ENCODE results near the gene PRKG1.
A peak's percentile ranks its signal among the peaks of the same experiment; 100 is the strongest.

The PRKG1 gene

GRCh38 chr10:51368943-51369342 lies 294.7 kb downstream of the PRKG1 start:
- no peak overlapping the region for H3K4me3 ChIP-seq (ENCODE audit: low read depth, low read length)
- TF ChIP-seq CTCF (IDR thresholded peaks at IDR 0.05; ENCODE audit: borderline replicate concordance, insufficient read depth, low read depth, low read length): peak; percentile 32; the same call in 1 of the 2 replicates

GRCh38 chr10:51369903-51370302 lies 295.6 kb downstream of the PRKG1 start:
- TF ChIP-seq CTCF (IDR thresholded peaks at IDR 0.05; ENCODE audit: borderline replicate concordance, insufficient read depth, low read depth, low read length): no peak
- no peak overlapping the region for H3K4me3 ChIP-seq (ENCODE audit: low read depth, low read length)

- H3K4me3 ChIP-seq (ENCODE audit: low read depth, low read length): no peak overlapping the region
- no peak for TF ChIP-seq CTCF (IDR thresholded peaks at IDR 0.05; ENCODE audit: borderline replicate concordance, insufficient read depth, low read depth, low read length)
These were observed 297.5 kb downstream of the PRKG1 start for GRCh38 chr10:51371743-51372142.

- no peak overlapping the region for H3K4me3 ChIP-seq (ENCODE audit: low read depth, low read length)
- no peak for TF ChIP-seq CTCF (IDR thresholded peaks at IDR 0.05; ENCODE audit: borderline replicate concordance, insufficient read depth, low read depth, low read length)
These were observed 301.5 kb downstream of the PRKG1 start for GRCh38 chr10:51375790-51376189.

- no peak overlapping the region for H3K4me3 ChIP-seq (ENCODE audit: low read depth, low read length)
- no peak for TF ChIP-seq CTCF (IDR thresholded peaks at IDR 0.05; ENCODE audit: borderline replicate concordance, insufficient read depth, low read depth, low read length)
These were observed 303.0 kb downstream of the PRKG1 start for GRCh38 chr10:51377070-51377931.

- no peak overlapping the region for H3K4me3 ChIP-seq (ENCODE audit: low read depth, low read length)
- TF ChIP-seq CTCF (IDR thresholded peaks at IDR 0.05; ENCODE audit: borderline replicate concordance, insufficient read depth, low read depth, low read length): no peak
These were observed 303.8 kb downstream of the PRKG1 start for GRCh38 chr10:51377932-51378599.
